BE2C (cell line): Measurements from ENCODE around the gene SPTBN1.

ENCODE experiments used
- DNase-seq: peaks from one replicate; pipeline ENCODE4 v3.0.0-alpha.2; 2020
- H3K27me3 ChIP-seq: fragments of 250-450 bp; sonication (Bioruptor Pico); 2 replicates; pipeline ENCODE4 v1.5.1; 2020; ENCODE audit warnings: mild to moderate bottlenecking
- H3K36me3 ChIP-seq: fragments of 250-450 bp; sonication (Bioruptor Pico); 2 replicates; pipeline ENCODE4 v1.5.1; 2020; ENCODE audit warnings: mild to moderate bottlenecking
- H3K4me1 ChIP-seq: fragments of 250-450 bp; sonication (Bioruptor Pico); 2 replicates; pipeline ENCODE4 v1.5.1; 2020
- H3K4me3 ChIP-seq: 2 replicates; pipeline ENCODE4 v1.5.1; 2011; ENCODE audit warnings: low read depth, low read length
- H3K9me3 ChIP-seq: fragments of 250-450 bp; sonication (Bioruptor Pico); 2 replicates; pipeline ENCODE4 v1.5.1; 2020
- CTCF ChIP-seq: IDR thresholded peaks from 2 replicates; pipeline ENCODE4 v1.5.1; 2012; ENCODE audit warnings: mild to moderate bottlenecking, low read depth, low read length

Gene SPTBN1

GRCh38 chr2:54555318-54555837, 99.3 kb downstream of the SPTBN1 start:
- no peak for TF ChIP-seq CTCF
- Histone ChIP-seq H3K27me3 (no peaks in the 10 kb centered on the region), H3K4me3 (no peak overlapping the region), H3K36me3 (no peaks in the 10 kb centered on the region), H3K4me1 (peaks cover 9% of the 10 kb centered on the region), H3K9me3 (no peaks in the 10 kb centered on the region)
- no peak for DNase-seq

- no peak for DNase-seq
- Histone ChIP-seq H3K4me1 (peaks cover 9% of the 10 kb centered on the region), H3K9me3 (no peaks in the 10 kb centered on the region), H3K36me3 (no peaks in the 10 kb centered on the region), H3K27me3 (no peaks in the 10 kb centered on the region), H3K4me3 (no peak overlapping the region)
- no peak for TF ChIP-seq CTCF
These were observed 100.5 kb downstream of the SPTBN1 start for GRCh38 chr2:54556621-54557121.

- H3K27me3 ChIP-seq = no peaks in the 10 kb centered on the region
- H3K4me1 ChIP-seq = peaks cover 9% of the 10 kb centered on the region
- no peak for TF ChIP-seq CTCF
- no peaks in the 10 kb centered on the region for H3K36me3 ChIP-seq
- no peaks in the 10 kb centered on the region for H3K9me3 ChIP-seq
- peak overlapping the region; percentile 69 for H3K4me3 ChIP-seq
- DNase-seq = no peak
These were observed 101.1 kb downstream of the SPTBN1 start for GRCh38 chr2:54557211-54557600.

- Histone ChIP-seq H3K4me1 (peaks cover 9% of the 10 kb centered on the region), H3K36me3 (no peaks in the 10 kb centered on the region), H3K27me3 (no peaks in the 10 kb centered on the region), H3K9me3 (no peaks in the 10 kb centered on the region), H3K4me3 (peak overlapping the region; percentile 69)
- peak; percentile 57 for DNase-seq
- TF ChIP-seq CTCF = 0 out of 2 replicates have a peak, but pooled peaks have one; percentile 7
These were observed 101.6 kb downstream of the SPTBN1 start for GRCh38 chr2:54557601-54558187.

- Histone ChIP-seq H3K4me1 (peaks cover 9% of the 10 kb centered on the region), H3K36me3 (no peaks in the 10 kb centered on the region), H3K4me3 (peak overlapping the region; percentile 69), H3K9me3 (no peaks in the 10 kb centered on the region), H3K27me3 (no peaks in the 10 kb centered on the region)
- DNase-seq = peak; percentile 79
- TF ChIP-seq CTCF = no peak
These were observed 102.3 kb downstream of the SPTBN1 start for GRCh38 chr2:54558188-54559005.

- no peak for DNase-seq
- H3K27me3 ChIP-seq = no peaks in the 10 kb centered on the region
- no peaks in the 10 kb centered on the region for H3K9me3 ChIP-seq
- H3K4me3 ChIP-seq = peak overlapping the region; percentile 69
- TF ChIP-seq CTCF = no peak
- peaks cover 9% of the 10 kb centered on the region for H3K4me1 ChIP-seq
- no peaks in the 10 kb centered on the region for H3K36me3 ChIP-seq
These were observed 102.9 kb downstream of the SPTBN1 start for GRCh38 chr2:54559006-54559445.
